ENCODE results near the gene GCHFR. TPM values are rescaled to one million over a fixed set of nuclear protein-coding genes. Genes with fewer than 3 reads are reported as not detected.
A peak's percentile ranks its signal among the peaks of the same experiment; 100 is the strongest.

The GCHFR gene
- total and polyA plus RNA-seq, 2 donors, result 33.7 to 57.0 TPM

- Histone ChIP-seq H3K36me3 (ENCODE audit: control insufficient read depth in 2 of 2, insufficient read depth in 2 of 2, low read length in 1 of 2) (peaks cover 63 to 83% of the 10 kb centered on the region in 2 donors), H3K9me3 (ENCODE audit: control insufficient read depth in 2 of 2, insufficient read depth in 1 of 2, low read length in 1 of 2) (no peaks in the 10 kb centered on the region), H3K4me3 (ENCODE audit: low read length in 2 of 2) (no peak overlapping the region), H3K27me3 (ENCODE audit: control insufficient read depth in 2 of 2, insufficient read depth in 1 of 2, low read length in 1 of 2) (no peaks in the 10 kb centered on the region), H3K4me1 (ENCODE audit: control insufficient read depth in 2 of 2, insufficient read depth in 2 of 2, low read length in 2 of 2) (no peaks in the 10 kb centered on the region), H3K27ac (ENCODE audit: low read depth in 1 of 2, low read length in 1 of 2) (no peak overlapping the region)
- no peak for DNase-seq (ENCODE audit: low read depth in 6 of 9, low spot score in 9 of 9)
- 97% methylated on average over 4 of the region's 4 CpGs for WGBS
Measured at GRCh38 chr15:40736575-40736974, 27.3 kb upstream of the GCHFR start.

DNA sequence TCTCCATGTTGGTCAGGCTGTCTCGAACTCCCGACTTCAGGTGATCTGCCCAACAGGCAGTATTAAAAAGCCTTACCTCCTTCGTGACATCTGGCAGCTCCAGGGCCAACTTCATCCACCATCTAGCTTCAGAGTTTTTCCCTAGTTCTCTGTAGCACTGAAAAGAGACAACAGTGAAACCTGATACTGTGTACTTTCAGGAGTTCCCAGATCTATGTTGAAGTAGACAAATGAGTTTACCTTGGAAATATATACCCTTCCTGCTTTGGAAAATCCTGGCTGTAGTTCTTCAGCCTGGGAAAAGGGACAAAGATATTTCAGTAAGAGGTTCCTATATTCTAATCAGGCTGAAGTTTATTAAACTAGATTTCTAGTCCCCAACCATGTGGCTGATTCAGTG is 26.8 kb upstream of the GCHFR start:
- 95% methylated on average over 3 of the region's 3 CpGs for WGBS
- no peaks in the 10 kb centered on the region for H3K27me3 ChIP-seq (ENCODE audit: control insufficient read depth in 2 of 2, insufficient read depth in 1 of 2, low read length in 1 of 2)
- peak overlapping the region in 1 of 2 donors; percentile 58 for H3K27ac ChIP-seq (ENCODE audit: low read depth in 1 of 2, low read length in 1 of 2)
- no peak overlapping the region for H3K4me3 ChIP-seq (ENCODE audit: low read length in 2 of 2)
- peaks cover 65 to 82% of the 10 kb centered on the region in 2 donors for H3K36me3 ChIP-seq (ENCODE audit: control insufficient read depth in 2 of 2, insufficient read depth in 2 of 2, low read length in 1 of 2)
- no peaks in the 10 kb centered on the region for H3K9me3 ChIP-seq (ENCODE audit: control insufficient read depth in 2 of 2, insufficient read depth in 1 of 2, low read length in 1 of 2)
- DNase-seq (ENCODE audit: low read depth in 6 of 9, low spot score in 9 of 9), result no peak
- H3K4me1 ChIP-seq (ENCODE audit: control insufficient read depth in 2 of 2, insufficient read depth in 2 of 2, low read length in 2 of 2), result no peaks in the 10 kb centered on the region

DNA sequence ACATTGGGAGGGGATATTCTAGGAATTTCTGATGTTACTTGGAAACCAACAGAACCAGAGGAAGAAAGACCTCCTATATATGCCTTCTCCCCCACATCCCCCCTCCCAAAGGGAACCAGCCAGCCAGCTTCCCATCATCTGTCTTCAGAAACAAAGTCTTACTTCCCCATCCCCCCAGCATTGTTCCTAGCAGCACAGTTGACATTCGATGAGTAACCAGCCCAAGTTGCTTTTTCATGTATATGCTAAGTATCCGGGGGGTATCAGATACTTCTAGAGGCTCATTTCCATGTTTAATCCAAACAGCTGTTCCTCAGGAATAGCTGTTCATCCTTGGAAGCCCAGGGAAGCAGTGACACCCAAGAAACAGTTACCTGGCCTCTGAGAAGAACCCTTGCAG is 24.8 kb upstream of the GCHFR start:
- H3K27me3 ChIP-seq (ENCODE audit: control insufficient read depth in 2 of 2, insufficient read depth in 1 of 2, low read length in 1 of 2), result no peaks in the 10 kb centered on the region
- WGBS, result 84% methylated on average over 2 of the region's 2 CpGs
- no peak overlapping the region for H3K27ac ChIP-seq (ENCODE audit: low read depth in 1 of 2, low read length in 1 of 2)
- H3K9me3 ChIP-seq (ENCODE audit: control insufficient read depth in 2 of 2, insufficient read depth in 1 of 2, low read length in 1 of 2), result no peaks in the 10 kb centered on the region
- DNase-seq (ENCODE audit: low read depth in 6 of 9, low spot score in 9 of 9), result no peak
- H3K4me1 ChIP-seq (ENCODE audit: control insufficient read depth in 2 of 2, insufficient read depth in 2 of 2, low read length in 2 of 2), result peaks cover 0 to 4% of the 10 kb centered on the region in 2 donors
- H3K4me3 ChIP-seq (ENCODE audit: low read length in 2 of 2), result no peak overlapping the region
- peaks cover 74 to 83% of the 10 kb centered on the region in 2 donors for H3K36me3 ChIP-seq (ENCODE audit: control insufficient read depth in 2 of 2, insufficient read depth in 2 of 2, low read length in 1 of 2)

GRCh38 chr15:40739854-40740253 is 24.0 kb upstream of the GCHFR start:
- Histone ChIP-seq H3K9me3 (ENCODE audit: control insufficient read depth in 2 of 2, insufficient read depth in 1 of 2, low read length in 1 of 2) (no peaks in the 10 kb centered on the region), H3K27ac (ENCODE audit: low read depth in 1 of 2, low read length in 1 of 2) (no peak overlapping the region), H3K4me1 (ENCODE audit: control insufficient read depth in 2 of 2, insufficient read depth in 2 of 2, low read length in 2 of 2) (peaks cover 0 to 6% of the 10 kb centered on the region in 2 donors), H3K4me3 (ENCODE audit: low read length in 2 of 2) (no peak overlapping the region), H3K36me3 (ENCODE audit: control insufficient read depth in 2 of 2, insufficient read depth in 2 of 2, low read length in 1 of 2) (peaks cover 74 to 83% of the 10 kb centered on the region in 2 donors), H3K27me3 (ENCODE audit: control insufficient read depth in 2 of 2, insufficient read depth in 1 of 2, low read length in 1 of 2) (no peaks in the 10 kb centered on the region)
- 98% methylated on average over 2 of the region's 2 CpGs for WGBS
- no peak for DNase-seq (ENCODE audit: low read depth in 6 of 9, low spot score in 9 of 9)

GRCh38 chr15:40743485-40743901 is 20.4 kb upstream of the GCHFR start:
- Histone ChIP-seq H3K36me3 (ENCODE audit: control insufficient read depth in 2 of 2, insufficient read depth in 2 of 2, low read length in 1 of 2) (peaks cover 69 to 75% of the 10 kb centered on the region in 2 donors), H3K4me1 (ENCODE audit: control insufficient read depth in 2 of 2, insufficient read depth in 2 of 2, low read length in 2 of 2) (peaks cover 0 to 6% of the 10 kb centered on the region in 2 donors), H3K9me3 (ENCODE audit: control insufficient read depth in 2 of 2, insufficient read depth in 1 of 2, low read length in 1 of 2) (no peaks in the 10 kb centered on the region), H3K4me3 (ENCODE audit: low read length in 2 of 2) (no peak overlapping the region), H3K27me3 (ENCODE audit: control insufficient read depth in 2 of 2, insufficient read depth in 1 of 2, low read length in 1 of 2) (no peaks in the 10 kb centered on the region), H3K27ac (ENCODE audit: low read depth in 1 of 2, low read length in 1 of 2) (peak overlapping the region in 1 of 2 donors; percentile 18)
- DNase-seq (ENCODE audit: low read depth in 6 of 9, low spot score in 9 of 9), result no peak
- whole genome bisulfite sequencing, result 88% methylated on average over 2 of the region's 2 CpGs

- peak overlapping the region in 1 of 2 donors; percentile 18 for H3K27ac ChIP-seq (ENCODE audit: low read depth in 1 of 2, low read length in 1 of 2)
- no peak for DNase-seq (ENCODE audit: low read depth in 6 of 9, low spot score in 9 of 9)
- 91% methylated on average over 12 of the region's 12 CpGs for WGBS
- H3K27me3 ChIP-seq (ENCODE audit: control insufficient read depth in 2 of 2, insufficient read depth in 1 of 2, low read length in 1 of 2), result no peaks in the 10 kb centered on the region
- H3K9me3 ChIP-seq (ENCODE audit: control insufficient read depth in 2 of 2, insufficient read depth in 1 of 2, low read length in 1 of 2), result no peaks in the 10 kb centered on the region
- H3K4me1 ChIP-seq (ENCODE audit: control insufficient read depth in 2 of 2, insufficient read depth in 2 of 2, low read length in 2 of 2), result peaks cover 0 to 6% of the 10 kb centered on the region in 2 donors
- no peak overlapping the region for H3K4me3 ChIP-seq (ENCODE audit: low read length in 2 of 2)
- peaks cover 64 to 70% of the 10 kb centered on the region in 2 donors for H3K36me3 ChIP-seq (ENCODE audit: control insufficient read depth in 2 of 2, insufficient read depth in 2 of 2, low read length in 1 of 2)
Measured at GRCh38 chr15:40743921-40744814, 19.7 kb upstream of the GCHFR start.

GRCh38 chr15:40744815-40745152 is 19.1 kb upstream of the GCHFR start:
- no peak for DNase-seq (ENCODE audit: low read depth in 6 of 9, low spot score in 9 of 9)
- Histone ChIP-seq H3K4me3 (ENCODE audit: low read length in 2 of 2) (no peak overlapping the region), H3K9me3 (ENCODE audit: control insufficient read depth in 2 of 2, insufficient read depth in 1 of 2, low read length in 1 of 2) (no peaks in the 10 kb centered on the region), H3K27ac (ENCODE audit: low read depth in 1 of 2, low read length in 1 of 2) (no peak overlapping the region), H3K27me3 (ENCODE audit: control insufficient read depth in 2 of 2, insufficient read depth in 1 of 2, low read length in 1 of 2) (no peaks in the 10 kb centered on the region), H3K4me1 (ENCODE audit: control insufficient read depth in 2 of 2, insufficient read depth in 2 of 2, low read length in 2 of 2) (peaks cover 0 to 6% of the 10 kb centered on the region in 2 donors), H3K36me3 (ENCODE audit: control insufficient read depth in 2 of 2, insufficient read depth in 2 of 2, low read length in 1 of 2) (peaks cover 64 to 65% of the 10 kb centered on the region in 2 donors)
- WGBS, result 91% methylated on average over 5 of the region's 5 CpGs

- H3K9me3 ChIP-seq (ENCODE audit: control insufficient read depth in 2 of 2, insufficient read depth in 1 of 2, low read length in 1 of 2), result no peaks in the 10 kb centered on the region
- no peaks in the 10 kb centered on the region for H3K27me3 ChIP-seq (ENCODE audit: control insufficient read depth in 2 of 2, insufficient read depth in 1 of 2, low read length in 1 of 2)
- peaks cover 62 to 67% of the 10 kb centered on the region in 2 donors for H3K36me3 ChIP-seq (ENCODE audit: control insufficient read depth in 2 of 2, insufficient read depth in 2 of 2, low read length in 1 of 2)
- H3K4me3 ChIP-seq (ENCODE audit: low read length in 2 of 2), result no peak overlapping the region
- DNase-seq (ENCODE audit: low read depth in 6 of 9, low spot score in 9 of 9), result no peak
- 96% methylated on average over 3 of the region's 3 CpGs for WGBS
- peaks cover 0 to 6% of the 10 kb centered on the region in 2 donors for H3K4me1 ChIP-seq (ENCODE audit: control insufficient read depth in 2 of 2, insufficient read depth in 2 of 2, low read length in 2 of 2)
- no peak overlapping the region for H3K27ac ChIP-seq (ENCODE audit: low read depth in 1 of 2, low read length in 1 of 2)
Measured at GRCh38 chr15:40746916-40747418, 16.9 kb upstream of the GCHFR start.
